ENCODE data around the gene CEPT1. TPM values are rescaled to one million over a fixed set of nuclear protein-coding genes. Genes with fewer than 3 reads are reported as not detected.
A peak's percentile ranks its signal among the peaks of the same experiment; 100 is the strongest.

The CEPT1 gene
- total RNA-seq, 4 donors from 2014 or later, result 38.7 to 56.9 (median 43.8) TPM

DNA sequence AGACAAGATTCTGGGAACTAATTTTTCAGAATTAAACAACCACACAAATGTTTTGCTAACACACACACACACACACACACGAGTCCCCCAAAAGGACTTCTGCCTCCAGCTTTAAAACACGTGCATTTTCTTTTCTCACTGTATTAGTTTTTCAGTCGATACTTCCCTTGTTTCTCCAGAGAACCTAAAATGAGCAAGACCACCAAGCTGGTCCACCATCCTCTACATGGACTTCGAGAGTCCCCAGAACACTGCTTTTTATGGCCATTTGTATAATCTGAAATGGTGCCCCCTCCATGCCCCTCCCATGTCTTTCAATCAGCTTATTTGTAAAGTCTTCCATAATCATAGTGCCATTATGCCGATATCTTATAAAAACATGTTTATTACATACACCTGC, 76.7 kb downstream of the CEPT1 start:
- Histone ChIP-seq H3K4me1 (peaks cover 0 to 77% (median 16%) of the 10 kb centered on the region in 4 donors), H3K9me3 (no peaks in the 10 kb centered on the region), H3K27ac (peak overlapping the region; percentile 42 to 81 (median 65)), H3K36me3 (no peaks in the 10 kb centered on the region), H3K27me3 (no peaks in the 10 kb centered on the region), H3K4me3 (no peak overlapping the region)
- no peak for TF ChIP-seq POLR2A (IDR thresholded peaks at IDR 0.05)
- TF ChIP-seq, protein P1, sequence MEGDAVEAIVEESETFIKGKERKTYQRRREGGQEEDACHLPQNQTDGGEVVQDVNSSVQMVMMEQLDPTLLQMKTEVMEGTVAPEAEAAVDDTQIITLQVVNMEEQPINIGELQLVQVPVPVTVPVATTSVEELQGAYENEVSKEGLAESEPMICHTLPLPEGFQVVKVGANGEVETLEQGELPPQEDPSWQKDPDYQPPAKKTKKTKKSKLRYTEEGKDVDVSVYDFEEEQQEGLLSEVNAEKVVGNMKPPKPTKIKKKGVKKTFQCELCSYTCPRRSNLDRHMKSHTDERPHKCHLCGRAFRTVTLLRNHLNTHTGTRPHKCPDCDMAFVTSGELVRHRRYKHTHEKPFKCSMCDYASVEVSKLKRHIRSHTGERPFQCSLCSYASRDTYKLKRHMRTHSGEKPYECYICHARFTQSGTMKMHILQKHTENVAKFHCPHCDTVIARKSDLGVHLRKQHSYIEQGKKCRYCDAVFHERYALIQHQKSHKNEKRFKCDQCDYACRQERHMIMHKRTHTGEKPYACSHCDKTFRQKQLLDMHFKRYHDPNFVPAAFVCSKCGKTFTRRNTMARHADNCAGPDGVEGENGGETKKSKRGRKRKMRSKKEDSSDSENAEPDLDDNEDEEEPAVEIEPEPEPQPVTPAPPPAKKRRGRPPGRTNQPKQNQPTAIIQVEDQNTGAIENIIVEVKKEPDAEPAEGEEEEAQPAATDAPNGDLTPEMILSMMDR (IDR thresholded peaks at IDR 0.05), result no peak
- no peak for DNase-seq

DNA sequence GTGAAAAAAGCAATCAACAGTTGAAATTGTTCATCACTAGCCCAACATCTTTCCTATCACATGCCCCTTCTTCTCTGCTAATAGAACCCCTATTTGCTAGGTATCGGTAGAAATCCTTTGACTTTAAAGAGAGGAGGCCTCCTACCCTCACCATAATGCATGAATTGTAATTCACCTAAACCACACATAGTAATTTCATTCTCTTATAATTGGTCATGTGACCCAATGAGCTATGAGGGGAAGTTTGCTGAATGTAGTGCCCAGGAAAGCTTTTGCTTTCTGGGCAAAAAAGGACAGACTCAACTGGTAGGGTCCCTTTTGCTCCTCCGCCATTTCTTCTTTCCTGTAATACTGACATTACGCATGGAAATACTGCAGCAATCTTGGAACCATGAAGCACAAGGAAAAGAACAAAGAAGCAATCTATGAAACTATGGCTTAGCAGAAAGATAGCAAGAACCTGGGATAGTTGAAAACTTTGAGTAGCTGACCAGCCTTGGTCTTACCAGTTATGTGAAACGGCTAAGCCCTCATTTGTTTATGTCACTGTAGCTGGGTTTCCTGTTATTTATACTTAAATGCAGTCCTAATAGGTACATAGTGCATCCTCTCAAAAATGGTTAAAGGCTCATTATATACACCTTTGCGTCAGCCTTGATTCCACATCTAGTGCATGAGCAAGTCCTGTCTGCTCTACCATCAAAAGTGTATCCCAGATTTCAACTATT, 77.3 kb downstream of the CEPT1 start:
- H3K4me1 ChIP-seq, result peaks cover 0 to 80% (median 19%) of the 10 kb centered on the region in 4 donors
- TF ChIP-seq, protein P1 (IDR thresholded peaks at IDR 0.05), result no peak
- no peak for TF ChIP-seq POLR2A (IDR thresholded peaks at IDR 0.05)
- peak overlapping the region; percentile 42 to 81 (median 65) for H3K27ac ChIP-seq

DNA sequence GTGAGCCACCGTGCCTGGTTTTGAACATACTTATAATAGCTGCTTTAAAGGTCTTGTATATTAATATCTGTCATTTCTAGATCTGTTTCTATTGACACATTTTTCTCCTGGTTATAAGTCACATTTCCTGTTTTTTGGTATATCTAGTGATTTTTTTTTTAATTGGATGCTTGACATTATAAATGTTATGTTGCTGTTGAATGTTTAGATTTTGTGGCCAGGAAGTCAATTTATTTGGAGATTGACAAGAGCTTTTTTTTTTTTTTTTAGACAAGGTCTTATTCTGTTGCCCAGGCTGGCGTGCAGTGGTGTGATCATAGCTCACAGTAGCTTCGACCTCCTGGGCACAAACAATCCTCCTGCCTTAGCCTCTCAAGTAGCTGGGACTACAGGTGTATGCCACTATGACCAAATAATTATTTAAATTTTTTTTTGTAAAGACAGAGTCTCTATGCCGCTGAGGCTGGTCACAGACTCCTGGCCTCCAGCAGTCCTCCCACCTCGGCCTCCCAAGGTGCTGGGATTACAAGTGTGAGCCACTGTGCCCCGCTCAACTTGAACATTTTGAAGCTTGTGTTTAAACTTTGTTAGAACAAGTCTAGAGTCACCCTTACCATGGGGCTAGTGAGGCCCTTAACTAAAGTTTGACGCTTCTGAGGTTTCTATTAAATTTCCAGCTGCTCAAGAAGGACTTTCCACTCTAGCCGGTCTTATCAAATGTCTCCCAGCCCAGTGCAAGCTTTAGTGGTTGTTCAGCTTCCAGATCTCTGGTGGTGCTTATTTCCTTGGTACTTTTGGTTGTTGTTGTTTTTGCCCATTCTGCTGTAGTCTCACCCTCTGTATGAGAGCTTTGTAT, 78.9 kb downstream of the CEPT1 start:
- Histone ChIP-seq H3K4me3 (no peak overlapping the region), H3K27ac (peak overlapping the region in 3 of 4 donors; percentile 43 to 81 (median 72)), H3K36me3 (no peaks in the 10 kb centered on the region), H3K27me3 (no peaks in the 10 kb centered on the region), H3K4me1 (peaks cover 0 to 81% (median 23%) of the 10 kb centered on the region in 4 donors), H3K9me3 (no peaks in the 10 kb centered on the region)
- no peak for DNase-seq
- no peak for TF ChIP-seq POLR2A (IDR thresholded peaks at IDR 0.05)
- TF ChIP-seq, protein P1 (IDR thresholded peaks at IDR 0.05), result no peak

More for the DNA sequence above, 77.3 kb downstream of the CEPT1 start:
- Histone ChIP-seq H3K9me3 (no peaks in the 10 kb centered on the region), H3K27me3 (no peaks in the 10 kb centered on the region), H3K36me3 (no peaks in the 10 kb centered on the region), H3K4me3 (no peak overlapping the region)
- no peak for DNase-seq

DNA sequence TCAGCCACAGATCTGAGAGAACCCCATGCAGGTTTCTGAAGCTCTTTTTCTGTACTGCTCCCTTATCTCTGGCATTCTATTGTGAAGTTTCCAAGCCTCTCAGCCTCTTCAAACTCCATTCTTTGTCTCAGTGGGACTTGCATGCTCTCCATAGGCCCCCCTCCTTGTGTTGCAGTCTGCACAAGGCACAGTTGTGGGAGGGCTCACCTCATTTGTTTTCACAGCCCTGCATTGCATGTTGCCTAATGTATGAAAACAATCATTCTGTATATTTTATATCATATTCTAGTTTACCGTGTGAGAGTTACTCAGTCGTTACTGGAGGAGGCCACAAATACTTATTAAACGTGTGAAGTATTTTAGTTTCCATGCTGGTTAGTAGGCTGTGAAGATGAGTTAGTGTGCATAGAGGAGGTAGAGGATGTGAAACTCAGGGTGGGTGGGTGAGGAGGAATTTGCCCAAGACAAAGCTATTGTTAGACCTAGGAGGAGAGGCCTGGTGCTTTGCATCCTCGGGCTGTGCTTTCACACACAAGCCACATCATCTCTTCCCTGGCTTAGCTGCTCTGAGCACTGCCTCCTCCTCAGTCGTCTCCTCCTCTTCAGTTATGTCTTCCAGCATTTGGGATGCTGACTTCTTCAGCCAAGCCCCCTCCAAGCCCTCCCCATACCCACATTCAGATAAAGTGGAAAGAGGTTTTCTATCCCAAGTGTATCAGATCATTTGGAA, 79.7 kb downstream of the CEPT1 start:
- peak in 2 of 3 donors; percentile 75 to 81 for DNase-seq
- no peaks in the 10 kb centered on the region for H3K36me3 ChIP-seq

More for the DNA sequence above, 79.7 kb downstream of the CEPT1 start:
- H3K9me3 ChIP-seq, result no peaks in the 10 kb centered on the region
- no peak overlapping the region for H3K4me3 ChIP-seq
- H3K27ac ChIP-seq, result peak overlapping the region; percentile 43 to 81 (median 58)
- TF ChIP-seq, protein P1 (IDR thresholded peaks at IDR 0.05), result no peak
- TF ChIP-seq POLR2A (IDR thresholded peaks at IDR 0.05), result no peak
- H3K27me3 ChIP-seq, result no peaks in the 10 kb centered on the region
- H3K4me1 ChIP-seq, result peaks cover 0 to 73% (median 20%) of the 10 kb centered on the region in 4 donors
